Skeletal muscle tissue (tissue), 4 donors: ENCODE measurements around the gene FREY1. TPM values are rescaled to one million over a fixed set of nuclear protein-coding genes. Genes with fewer than 3 reads are reported as not detected.
A peak's percentile ranks its signal among the peaks of the same experiment; 100 is the strongest.
"Not testable (repeated sequence)": the region's sequence is repeated elsewhere in the genome, so short reads cannot be mapped to it uniquely, and the experiment has no call there.

ENCODE experiments used
- H3K27ac ChIP-seq: one replicate; pipeline ENCODE4 v1.7.0; 2013; ENCODE audit warnings: mild to moderate bottlenecking, low read depth, low read length, inconsistent platforms
- H3K27me3 ChIP-seq, 3 donors: one replicate each; pipeline ENCODE4 v1.7.0; 2013; ENCODE audit warnings: low read length in 3 of 3; ENCODE audit not compliant: control insufficient read depth in 3 of 3, insufficient read depth in 3 of 3
- H3K36me3 ChIP-seq, 3 donors: one replicate each; pipeline ENCODE4 v1.7.0; 2013; ENCODE audit warnings: low read length in 3 of 3; ENCODE audit not compliant: control insufficient read depth in 3 of 3, insufficient read depth in 3 of 3
- H3K4me1 ChIP-seq, 3 donors: one replicate each; pipeline ENCODE4 v1.7.0; 2013; ENCODE audit warnings: low read length in 3 of 3, mild to moderate bottlenecking in 3 of 3; ENCODE audit not compliant: control insufficient read depth in 3 of 3, insufficient read depth in 3 of 3
- H3K4me3 ChIP-seq, 3 donors: one replicate each; pipeline ENCODE4 v1.7.0; 2013; ENCODE audit warnings: low read length in 3 of 3
- H3K9ac ChIP-seq, 3 donors: one replicate each; pipeline ENCODE4 v1.7.0; 2013; ENCODE audit warnings: low read length in 3 of 3, mild to moderate bottlenecking in 3 of 3, moderate library complexity in 2 of 3, low read depth in 1 of 3
- H3K9me3 ChIP-seq, 3 donors: one replicate each; pipeline ENCODE4 v1.7.0; 2013; ENCODE audit warnings: low read length in 3 of 3; ENCODE audit not compliant: control insufficient read depth in 3 of 3
- total RNA-seq: library from RNA; depleted of rRNA; stranded (reverse); fragments of >200 nt; gene quantifications from one replicate; pipeline ENCODE4 v1.2.3, GENCODE V29; 2014
- donor health status: Osteomylitis.

FREY1 gene
- total RNA-seq, 1 donor from 2014 or later, result 1.6 TPM

GRCh38 chr11:45904309-45904915, 2.7 kb downstream of the FREY1 start:
- H3K36me3 ChIP-seq, result peaks cover 0 to 5% (median 2%) of the 10 kb centered on the region in 3 donors
- H3K27ac ChIP-seq, result no peak overlapping the region
- H3K4me1 ChIP-seq, result peaks cover 11 to 17% (median 12%) of the 10 kb centered on the region in 3 donors
- H3K27me3 ChIP-seq, result peaks cover 0 to 5% (median 2%) of the 10 kb centered on the region in 3 donors
- no peak overlapping the region for H3K9ac ChIP-seq
- no peaks in the 10 kb centered on the region for H3K9me3 ChIP-seq
- no peak overlapping the region for H3K4me3 ChIP-seq

GRCh38 chr11:45902452-45903380, 4.4 kb downstream of the FREY1 start:
- Histone ChIP-seq H3K4me1 (peaks cover 16 to 20% (median 17%) of the 10 kb centered on the region in 3 donors), H3K9me3 (no peaks in the 10 kb centered on the region), H3K27ac (no peak overlapping the region), H3K36me3 (no peaks in the 10 kb centered on the region), H3K9ac (no peak overlapping the region), H3K4me3 (no peak overlapping the region), H3K27me3 (peaks cover 14 to 20% (median 18%) of the 10 kb centered on the region in 3 donors)

- H3K27me3 ChIP-seq, result peaks cover 19 to 28% (median 20%) of the 10 kb centered on the region in 3 donors
- H3K9me3 ChIP-seq, result no peaks in the 10 kb centered on the region
- H3K27ac ChIP-seq, result no peak overlapping the region
- H3K4me3 ChIP-seq, result no peak overlapping the region
- no peak overlapping the region for H3K9ac ChIP-seq
- peaks cover 17 to 23% (median 20%) of the 10 kb centered on the region in 3 donors for H3K4me1 ChIP-seq
- H3K36me3 ChIP-seq, result no peaks in the 10 kb centered on the region
These were observed 5.4 kb downstream of the FREY1 start for GRCh38 chr11:45901626-45902025.

- Histone ChIP-seq H3K36me3 (no peaks in the 10 kb centered on the region), H3K4me3 (peak overlapping the region; percentile 54 to 60 (median 54)), H3K9ac (peak overlapping the region in 1 of 3 donors; percentile 50), H3K4me1 (peaks cover 22 to 29% (median 25%) of the 10 kb centered on the region in 3 donors), H3K27ac (no peak overlapping the region), H3K9me3 (no peaks in the 10 kb centered on the region), H3K27me3 (peaks cover 19 to 29% (median 20%) of the 10 kb centered on the region in 3 donors)
These were observed 6.0 kb downstream of the FREY1 start for GRCh38 chr11:45900916-45901617.

- not testable (repeated sequence) for H3K36me3 ChIP-seq, H3K27ac ChIP-seq, H3K9me3 ChIP-seq
- H3K4me3 ChIP-seq, result peak overlapping the region; percentile 54 to 60 (median 54)
- H3K9ac ChIP-seq, result peak overlapping the region in 2 of 3 donors; percentile 50 to 51
- peaks cover 23 to 30% (median 29%) of the 10 kb centered on the region in 3 donors for H3K4me1 ChIP-seq
- peaks cover 19 to 30% (median 20%) of the 10 kb centered on the region in 3 donors for H3K27me3 ChIP-seq
These were observed 6.8 kb downstream of the FREY1 start for GRCh38 chr11:45900175-45900800.

- H3K4me1 ChIP-seq, result peaks cover 23 to 30% (median 29%) of the 10 kb centered on the region in 3 donors
These were observed 7.5 kb downstream of the FREY1 start for GRCh38 chr11:45899448-45900174.

GRCh38 chr11:45899086-45899447, 8.0 kb downstream of the FREY1 start:
- peaks cover 19 to 30% (median 20%) of the 10 kb centered on the region in 3 donors for H3K27me3 ChIP-seq
- no peaks in the 10 kb centered on the region for H3K9me3 ChIP-seq
- peak overlapping the region in 1 of 3 donors; percentile 45 for H3K9ac ChIP-seq
- H3K27ac ChIP-seq, result no peak overlapping the region
- peaks cover 23 to 30% (median 29%) of the 10 kb centered on the region in 3 donors for H3K4me1 ChIP-seq
- H3K4me3 ChIP-seq, result peak overlapping the region; percentile 43 to 58 (median 58)
- H3K36me3 ChIP-seq, result no peaks in the 10 kb centered on the region

More at GRCh38 chr11:45899448-45900174, 7.5 kb downstream of the FREY1 start:
- Histone ChIP-seq H3K36me3 (no peaks in the 10 kb centered on the region), H3K9me3 (no peaks in the 10 kb centered on the region), H3K27me3 (peaks cover 19 to 30% (median 20%) of the 10 kb centered on the region in 3 donors), H3K27ac (no peak overlapping the region), H3K9ac (peak overlapping the region in 2 of 3 donors; percentile 25 to 45), H3K4me3 (peak overlapping the region; percentile 43 to 58 (median 58))

GRCh38 chr11:45897556-45897955, 9.5 kb downstream of the FREY1 start:
- Histone ChIP-seq H3K4me3 (no peak overlapping the region), H3K27ac (no peak overlapping the region), H3K9ac (no peak overlapping the region), H3K9me3 (no peaks in the 10 kb centered on the region), H3K27me3 (peaks cover 20 to 30% (median 22%) of the 10 kb centered on the region in 3 donors), H3K4me1 (peaks cover 23 to 30% (median 29%) of the 10 kb centered on the region in 3 donors), H3K36me3 (no peaks in the 10 kb centered on the region)
